CD4-positive, alpha-beta T cell (primary cell): Measurements from ENCODE around the gene ZFP92. TPM values are rescaled to one million over a fixed set of nuclear protein-coding genes. Genes with fewer than 3 reads are reported as not detected.
"Not testable (repeated sequence)": the region's sequence is repeated elsewhere in the genome, so short reads cannot be mapped to it uniquely, and the experiment has no call there.

Experiments
- ATAC-seq: fragments of 200-7000 bp; cut with Tn5 transposase; one replicate; pipeline ENCODE4 v1.10.0; 2022; ENCODE audit warnings: mild to moderate bottlenecking; ENCODE audit not compliant: poor library complexity
- CTCF ChIA-PET: fragments of 350-600 bp; sonication (Branson Sonifier 250); formaldehyde crosslinking; loops from one replicate; lab custom pipeline; 2021; ENCODE audit warnings: antibody characterized with exemption, inconsistent platforms; lab: Charles Lee
- POLR2A ChIA-PET: fragments of 350-600 bp; sonication (Branson Sonifier 250); formaldehyde crosslinking; loops from one replicate; lab custom pipeline; 2021; ENCODE audit warnings: antibody characterized with exemption, inconsistent platforms; lab: Charles Lee
- DNase-seq, 14 experiments: peaks; one replicate each; pipeline ENCODE4 v3.0.0-alpha.2; 2013 to 2020; ENCODE audit warnings: mixed read lengths in 2 of 14
- H3K27ac ChIP-seq, 2 donors: one replicate each; pipeline versions ENCODE4 v1.5.1 to v1.7.0; 2013; ENCODE audit warnings: low read length in 2 of 2, low read depth in 1 of 2, mild to moderate bottlenecking in 1 of 2
- H3K27me3 ChIP-seq, 2 experiments: 1 replicate in 1 of 2; 2 replicates in 1 of 2; pipeline versions ENCODE4 v1.6.1 to v1.7.0; 2013; ENCODE audit warnings: low read length in 2 of 2, control low read depth in 1 of 2, mild to moderate bottlenecking in 1 of 2, moderate library complexity in 1 of 2; ENCODE audit not compliant: insufficient read depth in 2 of 2, control insufficient read depth in 1 of 2
- H3K36me3 ChIP-seq: one replicate; pipeline ENCODE4 v1.6.1; 2013; ENCODE audit warnings: low read length, control low read depth; ENCODE audit not compliant: insufficient read depth
- H3K4me1 ChIP-seq: one replicate; pipeline ENCODE4 v1.6.1; 2013; ENCODE audit warnings: low read length, control low read depth; ENCODE audit not compliant: insufficient read depth
- H3K4me3 ChIP-seq: one replicate; pipeline ENCODE4 v1.5.1; 2013; ENCODE audit warnings: mild to moderate bottlenecking, low read length, moderate library complexity
- H3K9me3 ChIP-seq, 2 experiments: 1 replicate in 1 of 2; 2 replicates in 1 of 2; pipeline versions ENCODE4 v1.6.1 to v1.7.0; 2013; ENCODE audit warnings: low read length in 2 of 2, mild to moderate bottlenecking in 2 of 2, control low read depth in 1 of 2, moderate library complexity in 1 of 2; ENCODE audit not compliant: control insufficient read depth in 1 of 2, insufficient read depth in 1 of 2
- H3K27ac Mint-ChIP-seq: one replicate; pipeline ENCODE4 v1.8.0; 2020; ENCODE audit warnings: mixed read lengths
- H3K27me3 Mint-ChIP-seq: one replicate; pipeline ENCODE4 v1.8.0; 2021; ENCODE audit warnings: mixed read lengths
- H3K36me3 Mint-ChIP-seq: one replicate; pipeline ENCODE4 v1.8.0; 2021; ENCODE audit warnings: low read depth, mixed read lengths
- H3K4me1 Mint-ChIP-seq: one replicate; pipeline ENCODE4 v1.8.0; 2021; ENCODE audit warnings: low read depth, mixed read lengths
- H3K4me3 Mint-ChIP-seq: one replicate; pipeline ENCODE4 v1.8.0; 2020; ENCODE audit warnings: mild to moderate bottlenecking, mixed read lengths
- H3K9me3 Mint-ChIP-seq: one replicate; pipeline ENCODE4 v1.8.0; 2020; ENCODE audit warnings: mixed read lengths
- intact Hi-C, 2 experiments: fragments of 100-400 bp; cut with DNase I in 1 of 2; cut with micrococcal nuclease in 1 of 2; formaldehyde crosslinking; loops; one replicate each; pipeline versions ENCODE4 v1.15.1 to v1.9.0; 2023 to 2025; cut with DNase I, micrococcal nuclease
- total RNA-seq, 174 experiments: library from RNA in 2 of 174; stranded (reverse) in 2 of 174; gene quantifications; one replicate each; pipeline ENCODE4 v1.2.3 and lab custom pipeline; 2021 to 2026
- TF ChIP-seq, protein P1 (sequence below): fragments of 200-600 bp; IDR thresholded peaks from one replicate; pipeline ENCODE4 v1.8.0; 2022; ENCODE audit warnings: antibody characterized with exemption, mild to moderate bottlenecking

Gene ZFP92
- total RNA-seq, 2 experiments from 2014 or later, result 0.08 to 0.11 TPM

DNA sequence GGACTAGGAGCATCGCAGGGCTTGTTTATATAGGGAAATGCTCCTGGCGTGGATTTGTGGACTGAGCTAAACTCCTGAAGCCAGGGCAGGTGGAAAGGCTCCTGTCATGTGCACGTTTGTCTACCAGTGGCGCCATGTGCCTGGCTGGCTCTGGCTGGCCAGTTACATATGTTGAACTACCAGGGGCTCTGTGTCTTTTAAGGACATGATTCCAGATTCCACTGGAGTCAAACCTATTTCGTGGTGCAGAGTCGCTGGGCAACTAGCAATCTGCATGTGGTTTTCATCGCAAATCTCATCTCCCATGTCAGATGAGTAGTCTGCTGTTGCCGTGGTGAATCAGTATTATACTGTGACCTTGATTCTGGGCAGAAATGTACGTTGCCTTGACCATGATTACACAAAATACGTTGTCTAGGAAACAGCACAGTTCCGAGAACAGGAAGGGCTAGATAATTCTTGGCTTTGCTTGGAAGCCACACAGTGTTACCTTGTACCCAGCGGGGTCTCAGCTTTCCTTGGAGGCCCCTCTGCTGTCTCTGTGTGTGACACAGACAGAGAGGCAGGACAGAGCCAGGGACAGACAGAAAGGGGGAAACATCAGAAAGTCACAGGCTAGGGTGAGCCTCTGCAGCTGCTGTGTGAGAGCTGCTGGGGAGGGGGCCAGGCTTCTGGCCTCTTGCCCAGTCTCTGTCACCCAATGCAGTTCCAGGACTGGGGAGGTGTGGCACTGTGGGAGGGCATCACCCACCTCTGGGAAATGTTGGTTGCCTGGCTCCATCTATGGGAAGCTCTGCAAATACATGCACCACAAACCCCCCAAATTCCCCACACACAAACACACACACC is 29.4 kb upstream of the ZFP92 start:
- intact Hi-C loops, result no loop called here
- no peak overlapping the region for H3K27ac ChIP-seq
- Mint-ChIP-seq H3K9me3 (no peaks in the 10 kb centered on the region), H3K27ac (no peak overlapping the region), H3K27me3 (no peaks in the 10 kb centered on the region), H3K36me3 (no peaks in the 10 kb centered on the region), H3K4me3 (no peak overlapping the region), H3K4me1 (no peaks in the 10 kb centered on the region)
- ATAC-seq, result peak; percentile 44
- DNase-seq, result peak in 4 of 14 experiments; percentile 10 to 54 (median 20)
- CTCF ChIA-PET, result no interaction called here
- H3K27me3 ChIP-seq, result no peaks in the 10 kb centered on the region
- POLR2A ChIA-PET, result no interaction called here
- no peak overlapping the region for H3K4me3 ChIP-seq
- TF ChIP-seq, protein P1, sequence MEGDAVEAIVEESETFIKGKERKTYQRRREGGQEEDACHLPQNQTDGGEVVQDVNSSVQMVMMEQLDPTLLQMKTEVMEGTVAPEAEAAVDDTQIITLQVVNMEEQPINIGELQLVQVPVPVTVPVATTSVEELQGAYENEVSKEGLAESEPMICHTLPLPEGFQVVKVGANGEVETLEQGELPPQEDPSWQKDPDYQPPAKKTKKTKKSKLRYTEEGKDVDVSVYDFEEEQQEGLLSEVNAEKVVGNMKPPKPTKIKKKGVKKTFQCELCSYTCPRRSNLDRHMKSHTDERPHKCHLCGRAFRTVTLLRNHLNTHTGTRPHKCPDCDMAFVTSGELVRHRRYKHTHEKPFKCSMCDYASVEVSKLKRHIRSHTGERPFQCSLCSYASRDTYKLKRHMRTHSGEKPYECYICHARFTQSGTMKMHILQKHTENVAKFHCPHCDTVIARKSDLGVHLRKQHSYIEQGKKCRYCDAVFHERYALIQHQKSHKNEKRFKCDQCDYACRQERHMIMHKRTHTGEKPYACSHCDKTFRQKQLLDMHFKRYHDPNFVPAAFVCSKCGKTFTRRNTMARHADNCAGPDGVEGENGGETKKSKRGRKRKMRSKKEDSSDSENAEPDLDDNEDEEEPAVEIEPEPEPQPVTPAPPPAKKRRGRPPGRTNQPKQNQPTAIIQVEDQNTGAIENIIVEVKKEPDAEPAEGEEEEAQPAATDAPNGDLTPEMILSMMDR, result no peak
- H3K4me1 ChIP-seq, result no peaks in the 10 kb centered on the region
- no peaks in the 10 kb centered on the region for H3K36me3 ChIP-seq
- H3K9me3 ChIP-seq, result no peaks in the 10 kb centered on the region

DNA sequence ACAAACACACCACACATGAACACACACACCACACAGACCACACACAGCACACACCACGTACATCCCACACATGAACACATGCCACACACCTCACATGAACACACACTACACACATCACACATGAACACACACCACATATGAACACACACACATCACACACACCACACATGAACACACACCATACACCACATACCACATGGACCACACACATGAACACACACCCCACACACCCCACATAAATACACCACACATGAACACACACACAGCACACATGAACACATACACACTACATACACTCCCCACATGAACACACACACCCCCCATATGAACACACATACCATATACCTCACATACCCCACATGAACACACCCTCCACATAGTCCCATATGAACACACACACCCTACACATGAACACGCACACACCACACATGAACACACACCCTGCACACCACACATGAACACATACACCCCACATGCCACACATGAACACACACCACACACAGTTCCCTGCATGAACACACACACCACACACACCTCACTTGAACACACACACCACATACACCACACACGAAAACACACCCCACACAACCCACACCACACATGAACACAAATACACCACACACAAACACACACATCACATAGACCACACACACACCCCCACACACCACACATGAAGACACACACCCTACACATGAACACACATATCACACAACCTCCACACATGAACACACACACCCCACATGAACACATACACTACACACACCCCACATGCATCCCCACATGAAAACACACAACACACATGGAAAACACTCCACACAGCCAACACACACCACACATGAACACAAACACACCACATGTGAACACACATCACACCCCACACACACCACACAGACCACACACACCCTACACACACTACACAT is 28.4 kb upstream of the ZFP92 start:
- ChIA-PET CTCF (no interaction called here), POLR2A (no interaction called here)
- Histone ChIP-seq H3K27ac (no peak overlapping the region), H3K4me3 (no peak overlapping the region), H3K36me3 (no peaks in the 10 kb centered on the region), H3K27me3 (no peaks in the 10 kb centered on the region), H3K9me3 (no peaks in the 10 kb centered on the region), H3K4me1 (no peaks in the 10 kb centered on the region)
- TF ChIP-seq, protein P1, result no peak
- H3K4me3 Mint-ChIP-seq, result no peak overlapping the region
- H3K4me1 Mint-ChIP-seq, result no peaks in the 10 kb centered on the region
- H3K27ac Mint-ChIP-seq, result no peak overlapping the region
- no peaks in the 10 kb centered on the region for H3K27me3 Mint-ChIP-seq
- no peaks in the 10 kb centered on the region for H3K36me3 Mint-ChIP-seq
- ATAC-seq (no peak), DNase-seq (no peak)
- intact Hi-C loops, result no loop called here
- no peaks in the 10 kb centered on the region for H3K9me3 Mint-ChIP-seq

DNA sequence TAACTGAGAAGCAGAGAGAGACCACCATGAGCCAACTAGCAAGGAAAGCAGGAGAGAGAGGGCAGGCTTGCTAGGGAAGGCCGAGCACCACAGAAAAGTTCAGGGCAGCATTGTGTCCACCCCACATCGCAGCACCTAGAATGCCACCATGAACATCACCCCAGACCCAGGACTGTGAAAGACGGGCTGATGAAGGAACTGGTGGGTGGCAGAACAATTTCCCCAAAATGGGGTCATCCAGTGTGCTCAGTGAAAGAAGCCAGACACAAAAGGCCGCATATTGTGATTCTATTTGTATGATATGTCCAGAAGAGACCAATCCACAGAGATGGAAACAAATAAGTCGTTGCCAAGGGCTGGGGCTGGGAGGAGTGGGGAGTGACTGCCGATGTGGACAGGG is 26.9 kb upstream of the ZFP92 start:
- DNase-seq (no peak), ATAC-seq (no peak)
- no peaks in the 10 kb centered on the region for H3K36me3 Mint-ChIP-seq
- Histone ChIP-seq H3K27ac (no peak overlapping the region), H3K27me3 (no peaks in the 10 kb centered on the region), H3K4me1 (no peaks in the 10 kb centered on the region), H3K4me3 (no peak overlapping the region), H3K9me3 (no peaks in the 10 kb centered on the region), H3K36me3 (no peaks in the 10 kb centered on the region)
- H3K4me3 Mint-ChIP-seq, result no peak overlapping the region
- no peaks in the 10 kb centered on the region for H3K4me1 Mint-ChIP-seq
- no peaks in the 10 kb centered on the region for H3K9me3 Mint-ChIP-seq
- ChIA-PET CTCF (no interaction called here), POLR2A (no interaction called here)
- intact Hi-C loops, result no loop called here
- TF ChIP-seq, protein P1, result no peak
- no peak overlapping the region for H3K27ac Mint-ChIP-seq
- H3K27me3 Mint-ChIP-seq, result no peaks in the 10 kb centered on the region

DNA sequence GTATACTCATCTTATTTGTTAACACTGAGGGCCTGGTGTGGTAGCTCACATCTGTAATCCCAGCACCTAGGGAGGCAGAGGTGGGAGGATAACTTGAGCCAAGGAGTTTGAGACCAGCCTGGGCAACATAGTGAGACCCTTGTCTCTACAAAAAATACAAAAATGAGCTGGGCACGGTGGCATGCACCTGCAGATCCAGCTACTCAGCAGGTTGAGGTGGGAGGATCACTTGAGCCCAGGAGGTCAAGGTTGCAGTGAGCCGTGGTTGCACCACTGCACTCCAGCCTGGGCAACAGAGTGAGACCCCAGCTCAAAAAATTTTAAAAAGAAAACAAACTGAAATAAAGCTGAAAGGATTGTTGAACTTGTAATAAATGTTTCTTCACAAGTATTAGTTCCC is 26.3 kb upstream of the ZFP92 start:
- H3K27ac Mint-ChIP-seq, H3K4me3 Mint-ChIP-seq, H3K27me3 Mint-ChIP-seq, H3K9me3 Mint-ChIP-seq, H3K27me3 ChIP-seq, H3K4me1 Mint-ChIP-seq, H3K4me3 ChIP-seq, H3K36me3 ChIP-seq, H3K9me3 ChIP-seq, DNase-seq, H3K36me3 Mint-ChIP-seq, H3K4me1 ChIP-seq, H3K27ac ChIP-seq, intact Hi-C loops, ATAC-seq, CTCF ChIA-PET, POLR2A ChIA-PET: not testable (repeated sequence)
